ENCODE results near the gene PGAM2.
"Not testable (repeated sequence)": the region's sequence is repeated elsewhere in the genome, so short reads cannot be mapped to it uniquely, and the experiment has no call there.

Gene PGAM2

DNA sequence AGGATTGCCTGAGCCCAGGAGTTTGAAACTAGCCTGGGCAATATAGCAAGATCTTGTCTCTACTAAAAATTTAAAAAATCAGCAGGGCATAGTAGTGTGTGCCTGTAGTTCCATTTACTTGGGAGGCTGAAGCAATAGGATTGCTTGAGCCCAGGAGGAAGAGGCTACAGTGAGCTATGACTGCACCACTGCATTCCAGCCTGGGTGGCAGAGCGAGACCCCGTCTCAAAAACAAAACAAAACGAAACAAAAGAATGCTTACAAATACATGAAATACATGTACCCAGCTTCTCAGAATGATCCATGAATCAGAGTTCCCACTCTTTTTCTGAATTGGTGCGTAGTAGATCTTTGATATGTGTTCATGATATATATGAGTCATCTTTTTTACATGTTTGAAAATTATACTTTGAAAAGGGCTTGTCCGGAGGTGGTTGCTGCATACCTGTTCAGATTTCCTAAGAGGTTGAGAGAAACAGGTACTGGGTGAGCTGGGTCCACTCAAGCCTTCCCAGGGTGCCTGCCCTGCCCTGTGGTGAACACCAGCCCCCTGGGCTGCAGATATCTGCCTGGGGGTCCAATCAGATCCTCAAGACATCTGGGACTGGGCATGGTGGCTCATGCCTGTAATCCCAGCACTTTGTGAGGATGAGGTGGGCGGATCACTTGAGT, 42.4 kb downstream of the PGAM2 start:
- not testable (repeated sequence) for DNase-seq (ENCODE audit: low read depth)

- not testable (repeated sequence) for DNase-seq (ENCODE audit: low read depth)
These were observed 43.3 kb downstream of the PGAM2 start for GRCh38 chr7:44022069-44022468.

GRCh38 chr7:44019825-44020224, 45.5 kb downstream of the PGAM2 start:
- DNase-seq (ENCODE audit: low read depth), result not testable (repeated sequence)

- DNase-seq (ENCODE audit: low read depth), result peak; percentile 92
These were observed 46.2 kb downstream of the PGAM2 start for GRCh38 chr7:44018857-44019807.

DNA sequence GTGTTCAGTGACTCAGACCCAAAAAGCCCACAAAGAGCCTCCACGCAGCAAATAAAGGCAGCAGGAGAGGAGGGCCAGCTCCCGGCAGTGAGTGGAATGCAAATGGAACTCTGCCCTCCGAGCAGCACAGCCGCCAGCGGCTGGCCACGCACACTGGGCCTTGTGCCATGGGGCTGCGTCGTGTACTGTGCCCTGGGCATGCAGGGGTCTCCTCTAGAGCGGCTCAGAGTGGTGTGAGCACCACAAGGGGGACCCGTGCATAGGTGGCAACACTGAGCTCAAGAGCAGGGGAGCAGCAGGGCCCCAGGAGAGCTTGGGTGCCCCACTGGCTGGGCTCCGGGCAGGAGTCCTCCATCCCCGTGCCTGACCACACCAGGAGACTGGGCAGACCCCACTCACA, 50.3 kb downstream of the PGAM2 start:
- not testable (repeated sequence) for DNase-seq (ENCODE audit: low read depth)

Data from stromal cell of bone marrow (primary cell).